Esophagus muscularis mucosa (tissue), 4 donors: Measurements from ENCODE around the gene SEPTIN8.
"Not testable (repeated sequence)": the region's sequence is repeated elsewhere in the genome, so short reads cannot be mapped to it uniquely, and the experiment has no call there.

Experiments
- CTCF ChIP-seq, 3 experiments: fragments of 200-600 bp in 2 of 3; fragments of 450-650 bp in 1 of 3; sonication (generic) in 2 of 3; IDR thresholded peaks; one replicate each; pipeline ENCODE4 v1.5.1; 2017 to 2019; ENCODE audit warnings: antibody characterized with exemption in 3 of 3, mild to moderate bottlenecking in 2 of 3, moderate library complexity in 1 of 3
- EP300 ChIP-seq: sonication (generic); formaldehyde crosslinking; IDR thresholded peaks from one replicate; pipeline ENCODE4 v1.6.1; 2017; ENCODE audit warnings: antibody characterized with exemption
- POLR2A ChIP-seq: fragments of 450-650 bp; IDR thresholded peaks from one replicate; pipeline ENCODE4 v1.6.1; 2017; ENCODE audit warnings: antibody characterized with exemption, moderate library complexity, mild to moderate bottlenecking, low read depth
- POLR2AphosphoS5 ChIP-seq, 2 donors: sonication (generic); formaldehyde crosslinking; IDR thresholded peaks; one replicate each; pipeline ENCODE4 v1.6.1; 2017; ENCODE audit warnings: antibody characterized with exemption in 2 of 2

- not testable (repeated sequence) for TF ChIP-seq CTCF (IDR thresholded peaks at IDR 0.05); EP300; POLR2AphosphoS5 (IDR thresholded peaks at IDR 0.05); POLR2A
Observed at GRCh38 chr5:132802685-132803066, 25.6 kb upstream of the SEPTIN8 start.
